GM15510 (cell line): ENCODE results near the gene SMIM13.

ENCODE experiments used
- POLR2A ChIP-seq: IDR thresholded peaks from 3 replicates; pipeline ENCODE4 v1.6.1; 2011; ENCODE audit warnings: borderline replicate concordance; ENCODE audit not compliant: insufficient read length; ENCODE audit errors: extremely low read depth

Gene SMIM13

DNA sequence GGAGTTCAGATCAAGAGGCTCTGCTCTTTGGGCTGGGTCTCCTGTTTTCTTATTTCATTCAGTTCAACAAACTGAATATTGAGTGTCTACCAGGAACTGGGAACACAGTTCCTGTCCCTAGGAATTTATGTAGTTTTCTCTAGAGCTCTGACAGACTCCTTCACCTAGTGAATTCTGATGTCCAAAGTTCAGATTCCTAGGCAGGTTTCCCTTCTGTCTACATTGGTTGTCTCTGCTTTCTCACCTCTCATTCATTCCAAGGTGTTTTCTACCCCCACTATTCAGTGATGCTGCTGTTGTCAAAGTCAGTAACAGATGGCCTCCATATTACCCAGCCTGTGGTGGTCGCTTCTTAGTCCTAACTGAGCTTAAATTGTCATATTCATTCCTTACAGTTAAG, 4.4 kb downstream of the SMIM13 start:
- no peak for TF ChIP-seq POLR2A

DNA sequence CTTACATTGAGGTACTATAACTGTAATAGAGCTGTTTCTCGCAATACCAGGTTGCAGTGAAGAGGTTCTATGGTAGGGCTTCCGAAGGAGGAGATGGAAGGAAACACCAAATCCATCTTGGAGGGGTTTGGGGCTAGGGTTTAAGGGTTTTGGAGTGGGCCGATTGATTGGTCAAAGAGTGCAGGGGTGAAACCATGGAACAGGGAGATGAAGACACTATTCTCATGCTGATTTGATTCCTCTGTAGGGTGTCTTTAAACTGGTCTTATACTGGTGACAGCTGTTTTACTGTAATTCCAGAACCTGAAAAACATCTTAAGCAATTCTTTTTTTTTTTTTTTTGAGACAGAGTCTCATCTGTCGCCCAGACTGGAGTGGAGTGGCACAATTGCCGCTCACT, 7.8 kb downstream of the SMIM13 start:
- TF ChIP-seq POLR2A = no peak

DNA sequence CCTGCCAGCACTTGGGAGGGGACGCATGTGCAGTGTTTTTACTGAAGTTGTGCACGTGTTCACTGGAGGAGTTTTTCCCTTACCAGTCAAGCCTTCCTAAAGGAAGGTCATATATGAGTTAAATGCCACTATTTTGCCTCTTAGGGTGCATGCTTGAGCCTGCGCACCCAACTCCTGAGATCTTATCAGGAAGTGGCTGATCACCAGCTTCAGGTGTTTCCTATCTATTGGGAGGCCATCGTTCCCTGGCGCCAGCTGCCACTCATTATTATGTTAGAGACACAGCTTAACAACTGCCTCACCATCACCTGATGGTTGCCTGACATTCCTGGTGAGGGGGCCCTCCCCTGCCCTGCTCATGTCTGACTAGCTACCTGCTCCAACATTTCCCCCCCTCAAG, 9.4 kb downstream of the SMIM13 start:
- no peak for TF ChIP-seq POLR2A

DNA sequence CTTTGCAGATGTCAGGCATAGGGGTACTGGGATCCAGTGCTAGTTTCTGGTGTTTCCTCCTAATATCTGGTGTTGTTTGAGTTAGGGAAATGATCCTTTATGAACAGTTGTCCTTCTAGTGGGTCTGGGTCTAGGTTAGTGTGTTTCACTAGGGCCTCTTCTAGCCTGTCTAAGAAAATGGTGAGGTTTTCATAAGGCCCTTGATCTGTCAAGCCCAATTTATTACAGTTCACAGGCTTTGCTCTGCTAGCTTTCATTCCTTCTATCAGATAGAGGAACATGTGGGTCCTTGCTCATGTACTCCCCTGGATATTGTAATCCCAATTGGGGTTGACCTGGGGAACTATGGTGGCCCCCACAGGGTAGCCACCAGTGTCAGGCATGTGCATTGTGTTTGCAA, 15.1 kb downstream of the SMIM13 start:
- TF ChIP-seq POLR2A = no peak

DNA sequence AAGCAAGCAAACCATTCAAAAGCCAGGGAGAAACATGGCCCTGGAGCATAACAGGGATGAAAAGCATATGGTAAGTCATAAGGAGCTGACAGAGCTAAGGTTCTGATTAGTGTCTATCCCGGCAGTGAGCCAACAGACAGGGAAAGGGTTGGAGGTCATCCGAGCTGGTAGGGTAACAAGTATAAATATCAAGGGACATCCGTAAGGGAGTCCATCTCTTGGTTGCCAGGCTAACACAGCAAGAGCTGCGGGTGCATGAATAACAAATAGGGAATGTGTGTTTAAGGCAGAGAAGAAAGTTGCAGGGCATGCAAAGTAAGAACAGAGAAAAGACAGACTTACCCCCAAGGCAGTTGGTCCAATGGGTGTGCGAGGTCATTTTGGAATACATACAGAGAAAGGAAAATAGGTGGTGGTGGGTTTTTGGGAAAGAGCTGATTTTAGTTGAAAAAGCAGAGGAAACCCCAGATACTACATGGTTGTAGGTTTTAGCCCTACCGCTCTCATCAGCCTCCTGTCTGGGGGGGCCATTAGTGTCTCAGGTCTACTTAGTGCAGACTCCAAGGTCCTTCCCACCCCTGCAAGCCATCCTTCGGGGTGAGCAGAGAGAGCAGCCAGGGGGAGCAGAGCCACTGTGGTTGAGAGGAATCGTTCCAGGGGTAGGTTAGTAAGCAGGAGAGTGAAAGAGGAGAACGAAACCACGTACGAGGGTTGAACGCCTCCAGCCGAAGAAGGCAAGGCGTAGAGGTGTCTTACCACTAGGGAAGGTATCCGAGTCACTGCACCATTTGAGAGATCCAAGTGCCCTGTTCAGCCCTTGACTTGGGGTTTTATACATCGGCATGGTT, 17.5 kb downstream of the SMIM13 start, which contains the start of gene ERVFRD-1:
Gene ERVFRD-1, minus strand, starts transcription at position 805 of the 848 bp plus-strand sequence. CDS start 6,415 bp downstream, outside the sequence.
- TF ChIP-seq POLR2A = no peak

DNA sequence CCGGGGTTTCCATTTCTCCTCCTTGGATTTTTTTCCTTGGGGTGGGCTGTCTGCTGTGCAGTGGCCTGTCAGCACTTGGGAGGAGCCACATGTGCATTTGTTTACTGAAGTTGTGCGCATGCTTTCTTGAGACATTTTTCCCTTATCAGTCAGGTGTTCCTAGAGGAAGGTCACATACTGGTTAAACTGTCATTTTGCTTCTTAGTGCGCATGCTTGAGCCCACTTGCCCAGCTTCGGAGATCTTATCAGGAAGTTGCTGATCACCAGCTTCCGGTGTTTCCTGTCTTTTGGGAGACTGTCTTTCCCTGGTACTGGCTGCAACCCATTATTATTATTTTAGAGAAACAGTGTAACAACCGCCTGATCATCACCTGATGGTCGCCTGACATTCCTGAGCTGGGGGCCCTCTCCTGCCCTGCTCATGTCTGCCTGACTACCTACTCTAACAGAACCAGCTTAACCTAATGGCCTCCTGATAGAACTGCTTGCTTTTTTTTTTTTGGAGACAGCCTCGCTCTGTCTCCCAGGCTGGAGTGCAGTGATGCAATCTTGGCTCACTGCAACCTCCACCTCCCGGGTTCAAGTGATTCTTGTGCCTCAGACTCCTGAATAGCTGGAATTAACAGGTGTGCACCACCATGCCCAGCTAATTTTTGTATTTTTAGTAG, 18.3 kb downstream of the SMIM13 start:
- no peak for TF ChIP-seq POLR2A

DNA sequence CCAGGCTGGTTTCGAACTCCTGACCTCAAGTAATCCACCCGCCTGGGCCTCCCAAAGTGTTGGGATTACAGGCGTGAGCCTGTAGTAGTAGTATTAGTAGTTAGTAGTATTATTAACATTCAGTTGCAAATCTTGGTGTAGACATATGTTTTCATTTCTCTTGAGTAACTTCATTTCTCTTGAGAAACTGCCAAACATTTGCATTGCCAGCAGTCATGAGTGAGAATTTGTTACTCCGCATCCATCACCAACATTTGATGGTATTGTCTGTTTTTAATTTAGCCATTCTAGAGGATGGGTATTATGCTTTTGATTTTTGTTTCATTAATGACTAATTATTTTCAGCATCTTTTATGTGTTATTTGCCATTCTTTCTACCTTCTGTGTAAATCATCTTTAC, 19.4 kb downstream of the SMIM13 start:
- TF ChIP-seq POLR2A = no peak

DNA sequence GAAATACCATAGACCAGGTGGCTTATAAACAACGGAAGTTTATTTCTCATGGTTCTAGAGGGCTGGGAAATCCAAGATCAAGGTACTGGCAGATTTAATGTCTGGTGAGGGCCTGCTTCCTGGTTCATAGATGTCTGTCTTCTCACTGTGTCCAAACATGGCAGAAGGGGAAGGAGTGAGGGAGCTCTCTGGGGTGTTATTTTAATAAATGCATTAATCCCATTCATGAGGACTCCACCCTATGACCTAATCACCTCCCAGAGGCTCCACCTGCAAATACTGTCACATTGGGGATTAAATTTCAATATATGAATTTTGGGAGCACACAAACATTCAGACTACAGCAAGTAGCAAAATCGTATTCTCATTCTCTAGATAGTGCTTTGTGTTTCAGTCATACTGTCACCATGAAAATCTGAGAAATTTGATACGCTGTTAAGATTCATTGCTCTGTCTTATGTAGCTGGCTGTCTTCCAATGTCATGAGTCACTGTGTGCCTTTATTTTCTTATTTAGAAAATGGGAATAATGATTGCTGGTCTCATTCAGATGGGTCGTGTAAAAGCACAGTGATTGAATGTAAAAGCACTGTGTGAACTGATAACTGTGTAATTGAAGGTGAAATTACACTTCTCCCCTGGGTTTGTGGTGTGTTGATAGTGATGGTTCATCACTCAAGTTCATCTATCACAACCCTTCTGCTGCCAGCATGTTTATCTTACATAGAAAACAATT, 26.8 kb downstream of the SMIM13 start:
- TF ChIP-seq POLR2A = no peak

DNA sequence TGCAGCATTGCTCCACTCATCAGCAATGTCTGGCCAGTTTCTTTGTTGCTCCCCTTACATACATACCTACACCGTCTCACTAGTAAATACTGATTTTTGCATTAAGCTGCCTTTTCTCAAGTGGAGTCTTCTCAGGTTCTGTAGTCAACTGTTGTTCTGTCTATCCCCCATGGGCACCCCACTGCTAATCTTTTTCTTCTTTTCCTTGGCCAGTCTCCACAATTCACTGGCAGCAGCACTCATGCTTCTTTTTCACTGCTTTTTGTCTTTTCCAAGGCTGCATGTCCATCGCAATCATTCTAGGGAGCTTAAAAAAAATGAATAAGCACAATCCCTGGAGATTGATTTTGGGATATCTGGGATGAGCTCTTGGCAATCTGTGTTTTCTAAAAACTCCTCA, 28.2 kb downstream of the SMIM13 start:
- TF ChIP-seq POLR2A = no peak

DNA sequence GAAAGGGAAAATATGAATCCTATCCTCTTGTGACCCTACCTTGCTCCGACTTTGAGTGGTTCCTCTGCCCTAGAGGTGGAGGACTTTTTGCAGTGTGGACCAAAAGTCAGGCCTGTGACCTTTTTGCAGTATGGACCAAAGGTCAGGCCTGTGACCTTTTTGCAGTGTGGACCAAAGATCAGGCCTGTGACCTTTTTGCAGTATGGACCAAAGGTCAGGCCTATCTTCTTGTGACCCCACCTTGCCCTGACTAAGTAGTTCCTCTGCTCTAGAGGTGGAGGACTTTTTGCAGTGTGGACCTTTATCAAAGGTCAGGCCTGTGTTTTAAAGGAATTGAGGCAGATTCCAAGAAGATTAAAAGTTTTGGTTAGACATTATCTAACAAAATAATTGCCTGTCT, 28.7 kb downstream of the SMIM13 start:
- no peak for TF ChIP-seq POLR2A

DNA sequence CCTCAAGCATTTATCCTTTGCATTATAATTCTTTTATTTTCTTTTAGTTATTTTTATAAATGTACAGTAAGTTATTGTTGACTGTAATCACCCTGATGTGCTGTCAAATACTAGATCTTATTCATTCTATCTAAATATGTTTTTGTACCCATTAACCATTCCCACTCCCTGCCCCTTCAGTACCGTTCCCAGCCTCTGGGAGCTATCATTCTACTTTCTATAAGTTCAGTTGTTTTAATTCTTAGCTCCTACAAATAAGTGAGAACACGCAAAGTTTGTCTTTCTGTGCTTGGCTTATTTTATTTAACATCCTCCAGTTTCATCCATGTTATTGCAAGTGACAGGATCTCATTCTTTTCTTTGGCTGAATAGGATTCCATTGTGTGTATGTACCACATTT, 30.3 kb downstream of the SMIM13 start:
- TF ChIP-seq POLR2A = no peak

DNA sequence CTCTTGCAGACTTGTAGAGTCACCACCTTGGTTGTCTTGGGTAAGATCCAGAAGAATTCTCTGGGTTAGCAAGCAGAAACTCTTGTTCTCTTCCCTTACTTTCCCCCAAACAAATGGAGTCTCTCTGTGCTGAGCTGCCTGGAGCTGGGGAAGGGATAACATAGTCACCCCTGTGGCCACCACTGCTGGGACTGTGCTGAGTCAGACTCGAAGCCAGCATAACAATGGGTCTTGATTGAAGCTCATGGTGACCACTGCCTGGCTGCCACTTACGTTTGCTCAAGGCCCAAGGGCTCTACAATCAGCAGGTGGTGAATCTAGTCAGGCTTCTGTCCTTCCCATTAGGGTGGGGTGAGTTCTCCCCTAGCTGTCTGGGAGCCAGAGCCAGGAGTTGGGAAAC, 33.2 kb downstream of the SMIM13 start:
- no peak for TF ChIP-seq POLR2A

DNA sequence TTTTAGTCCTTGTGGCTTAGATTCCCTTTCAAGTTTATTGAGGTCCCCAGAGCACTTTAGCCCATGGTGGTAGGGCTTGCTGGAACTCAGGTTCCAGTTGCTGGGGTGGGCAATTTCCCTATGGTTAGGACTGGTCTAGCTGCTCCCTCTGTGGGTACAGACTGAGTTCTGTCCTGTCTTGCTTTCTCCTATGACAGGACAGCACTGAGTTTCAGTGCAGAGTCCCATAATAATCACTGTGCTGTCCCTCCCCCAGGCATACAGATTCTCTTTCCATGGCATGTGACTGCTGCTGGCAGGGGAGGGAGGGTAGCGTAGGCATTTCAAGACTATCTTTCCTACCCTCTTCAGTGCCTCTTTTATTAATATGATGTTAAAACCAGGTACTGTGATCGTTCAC, 35.0 kb downstream of the SMIM13 start:
- TF ChIP-seq POLR2A = no peak

DNA sequence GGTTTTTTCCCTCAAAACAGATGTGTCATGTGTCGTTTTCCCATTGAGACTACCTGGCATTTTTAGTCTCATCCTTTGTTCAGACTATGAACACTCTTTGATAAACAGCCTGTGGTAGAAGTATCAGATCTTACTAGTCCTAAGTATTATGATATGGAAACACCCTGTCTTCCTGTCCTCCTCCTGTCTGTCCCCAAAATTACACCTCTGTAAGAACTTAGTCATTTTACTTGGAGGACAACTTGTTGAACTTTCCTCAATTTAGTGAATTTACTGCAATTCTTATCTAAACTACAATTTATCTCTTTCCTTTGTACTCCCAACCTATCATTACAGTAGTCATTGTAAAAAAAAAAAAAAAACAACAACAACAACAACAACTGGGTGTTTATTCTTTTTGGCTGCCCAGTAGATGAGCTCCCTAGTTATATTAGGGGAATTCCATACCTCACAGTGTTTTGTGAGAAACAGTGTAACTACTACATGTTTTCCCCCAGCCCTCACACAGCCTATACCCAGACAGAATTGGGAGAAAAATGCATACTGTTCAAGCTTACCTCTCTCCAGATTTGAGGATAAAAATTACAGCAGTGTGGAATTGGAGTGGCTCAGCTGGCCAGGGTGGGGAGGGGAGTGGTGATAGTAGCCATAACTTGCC, 36.4 kb downstream of the SMIM13 start:
- TF ChIP-seq POLR2A = no peak

DNA sequence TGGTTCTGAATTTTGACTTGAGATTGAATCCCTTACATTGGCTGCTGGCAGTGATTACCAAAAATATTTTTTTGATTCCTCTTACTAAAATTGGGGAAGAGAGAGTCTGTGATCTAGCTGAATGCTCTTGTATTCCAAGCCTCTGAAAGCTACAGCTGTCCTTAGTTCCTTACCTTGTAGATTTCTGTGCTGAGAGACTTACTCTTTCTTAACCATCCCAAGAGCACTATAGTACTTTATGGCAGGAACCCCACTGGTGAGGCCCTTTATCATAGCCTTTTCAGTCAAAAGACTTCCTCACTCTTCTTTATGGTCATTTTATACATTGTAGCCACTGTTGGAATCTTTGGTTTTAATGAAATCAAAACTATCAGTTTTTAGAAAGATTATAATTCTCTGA, 37.0 kb downstream of the SMIM13 start:
- TF ChIP-seq POLR2A = no peak

DNA sequence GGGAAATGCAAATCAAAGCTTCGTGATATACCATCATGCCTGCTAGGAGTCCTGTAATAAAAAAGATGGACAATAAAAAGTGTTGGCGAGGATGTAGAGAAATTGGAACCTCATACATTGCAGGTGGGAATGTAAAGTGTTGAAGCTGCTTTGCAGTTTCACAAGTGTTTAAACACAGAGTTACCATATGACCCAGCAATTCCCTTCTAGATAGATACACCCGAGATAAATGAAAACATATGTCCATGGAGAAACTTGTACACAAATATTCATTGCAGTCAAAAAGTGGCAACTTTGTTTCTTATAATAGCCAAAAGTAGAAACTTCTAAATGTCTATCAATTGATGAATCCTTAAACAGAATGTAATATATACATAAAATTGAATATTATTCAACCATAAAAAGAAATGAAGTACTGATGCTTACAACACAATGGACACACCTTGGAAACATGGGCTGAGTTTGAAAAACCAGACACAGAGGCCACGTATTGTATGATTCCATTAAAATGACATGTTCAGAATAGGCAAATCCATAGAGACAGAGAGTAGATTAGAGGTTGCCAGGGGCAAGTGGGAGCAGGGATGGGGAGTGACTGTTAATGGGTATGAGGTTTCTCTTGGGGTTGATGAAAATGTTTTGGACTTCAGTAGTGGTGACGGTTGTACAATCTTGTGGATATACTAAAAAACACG, 38.7 kb downstream of the SMIM13 start:
- no peak for TF ChIP-seq POLR2A
